ENCODE measurements around the gene SLC6A18. TPM values are rescaled to one million over a fixed set of nuclear protein-coding genes. Genes with fewer than 3 reads are reported as not detected.

Gene SLC6A18
- polyA plus RNA-seq, 1 experiment = not detected

- Histone ChIP-seq H3K4me3 (ENCODE audit: low read depth, low read length) (no peak overlapping the region), H3K27me3 (ENCODE audit: control insufficient read depth, insufficient read depth, low read length) (no peaks in the 10 kb centered on the region; the same call in 1 of the 2 replicates), H3K36me3 (ENCODE audit: control insufficient read depth, insufficient read depth, low read length) (no peaks in the 10 kb centered on the region)
- no peak for TF ChIP-seq CTCF (IDR thresholded peaks at IDR 0.05; ENCODE audit: insufficient read depth, low read depth, low read length)
- POLR2A ChIA-PET = no interaction called here
- DNase-seq (ENCODE audit: low read depth) = no peak
- CTCF ChIA-PET = interaction anchor here (2.8 to 3.7 kb wide), 2 partner anchors 11 to 17 kb away, joined by 12 to 25 read pairs; no protein-coding TSS in a partner anchor
Observed at GRCh38 chr5:1185038-1185627, 40.0 kb upstream of the SLC6A18 start.

- CTCF ChIA-PET = interaction anchor here (2.8 to 3.7 kb wide), 2 partner anchors 11 to 18 kb away, joined by 12 to 25 read pairs; no protein-coding TSS in a partner anchor
Observed at GRCh38 chr5:1185629-1186350, 39.4 kb upstream of the SLC6A18 start.

DNA sequence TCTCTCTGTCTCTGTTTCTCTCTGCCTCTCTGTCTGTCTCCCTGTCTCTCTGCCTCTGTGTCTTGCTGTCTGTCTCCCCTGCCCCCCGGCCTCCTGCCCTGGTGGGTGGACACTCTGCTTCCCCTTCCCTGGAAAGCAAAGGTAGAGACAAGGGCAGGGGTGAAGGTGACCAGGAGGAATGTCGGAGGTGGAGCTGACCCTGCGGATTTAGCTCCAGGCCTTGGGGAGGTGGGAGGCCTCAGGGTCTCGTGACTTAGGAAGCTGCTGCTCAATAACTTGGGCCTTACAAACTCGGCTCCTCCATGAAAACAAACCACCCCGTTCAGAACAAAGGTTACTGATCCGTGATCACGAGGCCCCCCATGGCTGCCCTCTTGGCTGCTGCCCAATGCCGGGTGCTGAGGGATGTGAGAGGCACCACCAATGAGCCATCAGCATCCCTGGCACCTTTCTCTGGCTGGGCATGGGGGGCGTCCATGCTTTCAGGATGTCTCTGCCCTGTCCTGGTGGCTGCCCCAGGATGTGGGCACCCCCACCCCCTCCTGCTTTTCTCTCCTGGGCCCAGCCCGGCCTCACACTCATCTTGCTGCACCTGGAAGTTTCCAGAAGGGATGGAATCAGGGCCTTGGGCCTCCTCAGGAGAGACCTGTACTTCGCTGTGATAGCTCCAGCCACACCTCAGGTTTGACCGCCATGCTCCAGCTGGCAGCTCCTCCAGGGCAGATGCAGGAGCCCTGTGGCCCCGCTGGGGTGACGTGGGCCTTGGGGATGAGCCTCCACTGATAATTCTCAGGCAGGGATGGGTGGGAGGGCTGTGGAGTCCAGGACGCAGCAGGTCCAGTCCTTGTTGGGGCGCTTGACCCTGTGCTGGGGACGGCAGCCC is 38.6 kb upstream of the SLC6A18 start:
- H3K36me3 ChIP-seq (ENCODE audit: control insufficient read depth, insufficient read depth, low read length) = no peaks in the 10 kb centered on the region
- CTCF ChIA-PET = interaction anchor here (3.7 kb wide), 1 partner anchor 12 kb away, joined by 25 read pairs; no protein-coding TSS in a partner anchor
- peaks cover 6% of the 10 kb centered on the region for H3K27me3 ChIP-seq (ENCODE audit: control insufficient read depth, insufficient read depth, low read length)
- no peak for DNase-seq (ENCODE audit: low read depth)
- POLR2A ChIA-PET = no interaction called here
- TF ChIP-seq CTCF (IDR thresholded peaks at IDR 0.05; ENCODE audit: insufficient read depth, low read depth, low read length) = no peak
- no peak overlapping the region for H3K4me3 ChIP-seq (ENCODE audit: low read depth, low read length)

More at GRCh38 chr5:1185629-1186350, 39.4 kb upstream of the SLC6A18 start:
- POLR2A ChIA-PET = no interaction called here
- DNase-seq (ENCODE audit: low read depth) = no peak
- no peak for TF ChIP-seq CTCF (IDR thresholded peaks at IDR 0.05; ENCODE audit: insufficient read depth, low read depth, low read length)
- H3K27me3 ChIP-seq (ENCODE audit: control insufficient read depth, insufficient read depth, low read length) = peaks cover 4% of the 10 kb centered on the region
- no peak overlapping the region for H3K4me3 ChIP-seq (ENCODE audit: low read depth, low read length)
- H3K36me3 ChIP-seq (ENCODE audit: control insufficient read depth, insufficient read depth, low read length) = no peaks in the 10 kb centered on the region

GRCh38 chr5:1187234-1187949 is 37.8 kb upstream of the SLC6A18 start:
- Histone ChIP-seq H3K36me3 (ENCODE audit: control insufficient read depth, insufficient read depth, low read length) (no peaks in the 10 kb centered on the region), H3K4me3 (ENCODE audit: low read depth, low read length) (no peak overlapping the region), H3K27me3 (ENCODE audit: control insufficient read depth, insufficient read depth, low read length) (peaks cover 6% of the 10 kb centered on the region)
- DNase-seq (ENCODE audit: low read depth) = no peak
- no peak for TF ChIP-seq CTCF (IDR thresholded peaks at IDR 0.05; ENCODE audit: insufficient read depth, low read depth, low read length)
- POLR2A ChIA-PET = no interaction called here
- CTCF ChIA-PET = interaction anchor here (1.0 to 1.3 kb wide), 2 partner anchors 13 to 264 kb away, joined by 4 to 6 read pairs; no protein-coding TSS in a partner anchor
